ENCODE measurements around the gene EFS.
"Not testable (repeated sequence)": the region's sequence is repeated elsewhere in the genome, so short reads cannot be mapped to it uniquely, and the experiment has no call there.

Gene EFS

GRCh38 chr14:23365036-23365731, at the start of gene EFS:
Gene EFS, minus strand, starts transcription at chr14:23365172. Its CDS starts 147 bp downstream, at chr14:23365025.
- DNase-seq = no peak

- no peak for DNase-seq
Observed at GRCh38 chr14:23414254-23414653, 49.3 kb upstream of the EFS start.

- DNase-seq = no peak
Observed at GRCh38 chr14:23413681-23414080, 48.7 kb upstream of the EFS start.

GRCh38 chr14:23411563-23412525, 46.9 kb upstream of the EFS start:
- DNase-seq = no peak

GRCh38 chr14:23409966-23410635, 45.1 kb upstream of the EFS start:
- DNase-seq = no peak

- DNase-seq = no peak
Observed at GRCh38 chr14:23409475-23409874, 44.5 kb upstream of the EFS start.

- no peak for DNase-seq
Observed at GRCh38 chr14:23408307-23408630, 43.3 kb upstream of the EFS start.

- DNase-seq = no peak
Observed at GRCh38 chr14:23407516-23408306, 42.7 kb upstream of the EFS start, which contains the start of gene MYH6. Gene MYH6, minus strand, starts transcription at chr14:23408273. Its CDS starts 1,050 bp downstream, at chr14:23407223.

- no peak for DNase-seq
Observed at GRCh38 chr14:23406725-23407355, 41.9 kb upstream of the EFS start.

- DNase-seq = no peak
Observed at GRCh38 chr14:23406244-23406643, 41.3 kb upstream of the EFS start.

- no peak for DNase-seq
Observed at GRCh38 chr14:23405516-23406025, 40.6 kb upstream of the EFS start.

GRCh38 chr14:23405096-23405495, 40.1 kb upstream of the EFS start:
- no peak for DNase-seq

GRCh38 chr14:23404331-23404900, 39.4 kb upstream of the EFS start:
- no peak for DNase-seq

GRCh38 chr14:23403908-23404307, 38.9 kb upstream of the EFS start:
- no peak for DNase-seq

GRCh38 chr14:23403139-23403438, 38.1 kb upstream of the EFS start:
- DNase-seq = no peak

- no peak for DNase-seq
Observed at GRCh38 chr14:23402296-23403138, 37.5 kb upstream of the EFS start.

- DNase-seq = no peak
Observed at GRCh38 chr14:23401291-23401690, 36.3 kb upstream of the EFS start.

- not testable (repeated sequence) for DNase-seq
Observed at GRCh38 chr14:23400496-23401149, 35.7 kb upstream of the EFS start.

GRCh38 chr14:23399591-23399990, 34.6 kb upstream of the EFS start:
- no peak for DNase-seq

GRCh38 chr14:23399136-23399535, 34.2 kb upstream of the EFS start:
- DNase-seq = no peak
